Natural killer cell (primary cell): ENCODE measurements around the gene CLIC1. TPM values are rescaled to one million over a fixed set of nuclear protein-coding genes. Genes with fewer than 3 reads are reported as not detected.

Experiments
- ATAC-seq, 3 donors: fragments of 150-1000 bp in 2 of 3; fragments of 200-7000 bp in 1 of 3; cut with Tn5 transposase; 1 replicate in 1 of 3; 2 replicates in 2 of 3; pipeline ENCODE4 v1.10.0; 2021; ENCODE audit warnings: mild to moderate bottlenecking in 2 of 3, moderate library complexity in 2 of 3
- DNase-seq, 2 donors: peaks; one replicate each; pipeline versions ENCODE4 v3.0.0 to v3.0.0-alpha.2; 2013 to 2021; ENCODE audit warnings: mixed read lengths in 1 of 2
- H3K27ac ChIP-seq: one replicate; pipeline ENCODE4 v1.5.1; 2013; ENCODE audit warnings: mild to moderate bottlenecking, low read length
- H3K27me3 ChIP-seq: one replicate; pipeline ENCODE4 v1.6.1; 2013; ENCODE audit warnings: low read length; ENCODE audit not compliant: control insufficient read depth, insufficient read depth
- H3K36me3 ChIP-seq: one replicate; pipeline ENCODE4 v1.6.1; 2013; ENCODE audit warnings: low read length; ENCODE audit not compliant: control insufficient read depth, insufficient read depth
- H3K4me1 ChIP-seq: one replicate; pipeline ENCODE4 v1.6.1; 2013; ENCODE audit warnings: low read length; ENCODE audit not compliant: control insufficient read depth, insufficient read depth
- H3K4me3 ChIP-seq: one replicate; pipeline ENCODE4 v1.5.1; 2013; ENCODE audit warnings: low read length
- H3K9me3 ChIP-seq: one replicate; pipeline ENCODE4 v1.6.1; 2013; ENCODE audit warnings: low read length; ENCODE audit not compliant: control insufficient read depth, insufficient read depth
- H3K27ac Mint-ChIP-seq, 2 donors: one replicate each; pipeline ENCODE4 v1.8.0; 2022; ENCODE audit warnings: mild to moderate bottlenecking in 2 of 2, mixed read lengths in 2 of 2, moderate library complexity in 1 of 2
- H3K27me3 Mint-ChIP-seq, 2 donors: one replicate each; pipeline ENCODE4 v1.8.0; 2022; ENCODE audit warnings: low read depth in 2 of 2, mixed read lengths in 2 of 2
- H3K36me3 Mint-ChIP-seq: one replicate; pipeline ENCODE4 v1.8.0; 2022; ENCODE audit warnings: mixed read lengths
- H3K4me1 Mint-ChIP-seq, 2 donors: one replicate each; pipeline ENCODE4 v1.8.0; 2022; ENCODE audit warnings: mixed read lengths in 2 of 2
- H3K4me3 Mint-ChIP-seq: one replicate; pipeline ENCODE4 v1.8.0; 2022; ENCODE audit warnings: mild to moderate bottlenecking, moderate library complexity, mixed read lengths
- H3K9me3 Mint-ChIP-seq, 2 donors: one replicate each; pipeline ENCODE4 v1.8.0; 2022; ENCODE audit warnings: mixed read lengths in 2 of 2
- WGBS: methylation state at CpG from one replicate; pipeline ENCODE4 v1.1.7; 2013; ENCODE audit warnings: missing lambda C conversion rate; ENCODE audit not compliant: insufficient coverage; 5-methylcytosine and 5-hydroxymethylcytosine counted together
- intact Hi-C: fragments of 100-400 bp; cut with micrococcal nuclease; formaldehyde crosslinking; loops from one replicate; pipeline ENCODE4 v1.14.2; 2022
- total RNA-seq, 4 donors: library from RNA; stranded (reverse); fragments of 120-200 nt in 1 of 4; gene quantifications; one replicate each; pipeline versions ENCODE4 v1.2.3 to v1.2.4, GENCODE V29; 2013 to 2022
- TF ChIP-seq, protein P1 (sequence below): fragments of 200-600 bp; IDR thresholded peaks from one replicate; pipeline ENCODE4 v1.8.0; 2022; ENCODE audit warnings: antibody characterized with exemption

CLIC1 gene
- total RNA-seq = 100 to 1,000 TPM; 348 to 363 (median 355) TPM
- 635 TPM for total RNA-seq (2013)

DNA sequence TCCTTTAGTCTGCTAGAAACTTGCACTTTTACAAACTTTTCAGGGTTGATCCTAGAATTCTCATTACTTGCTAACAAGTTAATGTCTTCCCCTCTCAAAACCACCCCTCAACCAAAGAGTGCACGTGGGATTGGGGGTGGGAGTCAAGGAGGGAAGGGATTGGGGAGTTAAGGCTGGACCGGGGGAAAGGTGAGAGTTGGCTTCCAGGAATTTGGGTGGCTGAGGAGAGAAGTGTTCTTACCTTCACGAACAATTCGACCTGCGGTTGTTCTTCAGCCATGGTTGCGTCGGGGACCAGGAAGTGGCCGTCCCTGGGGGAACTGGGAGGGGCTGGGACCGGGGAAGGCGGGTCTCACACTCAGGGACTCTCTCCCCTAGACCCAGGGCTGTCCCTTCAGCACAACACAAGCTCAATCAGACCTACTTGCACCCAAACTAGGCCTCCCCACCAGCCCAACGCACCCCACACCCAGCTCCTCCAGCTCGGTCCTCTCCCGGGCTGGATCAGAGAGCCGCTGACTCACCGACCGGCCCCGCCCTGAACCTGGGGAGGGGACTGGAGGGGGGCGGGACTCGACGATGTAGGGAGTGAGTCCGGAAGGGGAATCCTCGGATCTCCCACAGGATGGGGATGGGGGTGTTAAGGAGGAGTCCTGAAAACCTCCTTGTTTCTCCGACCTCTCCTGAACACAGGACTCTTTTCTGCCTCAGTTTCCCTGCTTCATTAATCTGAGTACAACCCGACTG lies at the start of gene CLIC1:
CLIC1 (minus strand) TSS at position 510 of the 747 bp plus-strand sequence; CDS start at position 280, 230 bp downstream.
- Mint-ChIP-seq H3K27ac (peak within 1 kb of the TSS; percentile 91 to 99), H3K4me3 (peak within 1 kb of the TSS; percentile 97), H3K4me1 (peaks cover 70 to 82% of the 10 kb centered on the region in 2 donors), H3K27me3 (no peaks in the 10 kb centered on the region), H3K9me3 (no peaks in the 10 kb centered on the region), H3K36me3 (no peaks in the 10 kb centered on the region)
- TF ChIP-seq, protein P1, sequence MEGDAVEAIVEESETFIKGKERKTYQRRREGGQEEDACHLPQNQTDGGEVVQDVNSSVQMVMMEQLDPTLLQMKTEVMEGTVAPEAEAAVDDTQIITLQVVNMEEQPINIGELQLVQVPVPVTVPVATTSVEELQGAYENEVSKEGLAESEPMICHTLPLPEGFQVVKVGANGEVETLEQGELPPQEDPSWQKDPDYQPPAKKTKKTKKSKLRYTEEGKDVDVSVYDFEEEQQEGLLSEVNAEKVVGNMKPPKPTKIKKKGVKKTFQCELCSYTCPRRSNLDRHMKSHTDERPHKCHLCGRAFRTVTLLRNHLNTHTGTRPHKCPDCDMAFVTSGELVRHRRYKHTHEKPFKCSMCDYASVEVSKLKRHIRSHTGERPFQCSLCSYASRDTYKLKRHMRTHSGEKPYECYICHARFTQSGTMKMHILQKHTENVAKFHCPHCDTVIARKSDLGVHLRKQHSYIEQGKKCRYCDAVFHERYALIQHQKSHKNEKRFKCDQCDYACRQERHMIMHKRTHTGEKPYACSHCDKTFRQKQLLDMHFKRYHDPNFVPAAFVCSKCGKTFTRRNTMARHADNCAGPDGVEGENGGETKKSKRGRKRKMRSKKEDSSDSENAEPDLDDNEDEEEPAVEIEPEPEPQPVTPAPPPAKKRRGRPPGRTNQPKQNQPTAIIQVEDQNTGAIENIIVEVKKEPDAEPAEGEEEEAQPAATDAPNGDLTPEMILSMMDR = no peak
- WGBS = under 1% methylated on average over 23 of the region's 24 CpGs
- Histone ChIP-seq H3K9me3 (no peaks in the 10 kb centered on the region), H3K27me3 (no peaks in the 10 kb centered on the region), H3K27ac (peak within 1 kb of the TSS; percentile 83), H3K36me3 (peaks cover 29% of the 10 kb centered on the region), H3K4me3 (peak within 1 kb of the TSS; percentile 68), H3K4me1 (peaks cover 63% of the 10 kb centered on the region)
- DNase-seq = peak; percentile 65 to 77
- ATAC-seq = peak; percentile 19 to 36 (median 36)
- intact Hi-C loops = loop anchor here (5.0 to 10.0 kb wide), 4 partner anchors 54 to 191 kb away; partner anchors contain the start of genes ATP6V1G2, BAG6, DDX39B and LY6G5C

GRCh38 chr6:31785475-31785874 lies 49.1 kb upstream of the CLIC1 start:
- H3K36me3 ChIP-seq = peaks cover 48% of the 10 kb centered on the region
- H3K4me1 ChIP-seq = no peaks in the 10 kb centered on the region
- DNase-seq (no peak), ATAC-seq (no peak)
- no peak overlapping the region for H3K27ac Mint-ChIP-seq
- peaks cover 2% of the 10 kb centered on the region for H3K36me3 Mint-ChIP-seq
- no peaks in the 10 kb centered on the region for H3K9me3 Mint-ChIP-seq
- TF ChIP-seq, protein P1 = no peak
- intact Hi-C loops = no loop called here
- no peak overlapping the region for H3K4me3 ChIP-seq
- H3K9me3 ChIP-seq = no peaks in the 10 kb centered on the region
- no peaks in the 10 kb centered on the region for H3K27me3 ChIP-seq
- no peaks in the 10 kb centered on the region for H3K27me3 Mint-ChIP-seq
- H3K27ac ChIP-seq = no peak overlapping the region
- H3K4me3 Mint-ChIP-seq = no peak overlapping the region
- WGBS = 99% methylated on average over 11 of the region's 11 CpGs
- peaks cover 0 to 1% of the 10 kb centered on the region in 2 donors for H3K4me1 Mint-ChIP-seq

DNA sequence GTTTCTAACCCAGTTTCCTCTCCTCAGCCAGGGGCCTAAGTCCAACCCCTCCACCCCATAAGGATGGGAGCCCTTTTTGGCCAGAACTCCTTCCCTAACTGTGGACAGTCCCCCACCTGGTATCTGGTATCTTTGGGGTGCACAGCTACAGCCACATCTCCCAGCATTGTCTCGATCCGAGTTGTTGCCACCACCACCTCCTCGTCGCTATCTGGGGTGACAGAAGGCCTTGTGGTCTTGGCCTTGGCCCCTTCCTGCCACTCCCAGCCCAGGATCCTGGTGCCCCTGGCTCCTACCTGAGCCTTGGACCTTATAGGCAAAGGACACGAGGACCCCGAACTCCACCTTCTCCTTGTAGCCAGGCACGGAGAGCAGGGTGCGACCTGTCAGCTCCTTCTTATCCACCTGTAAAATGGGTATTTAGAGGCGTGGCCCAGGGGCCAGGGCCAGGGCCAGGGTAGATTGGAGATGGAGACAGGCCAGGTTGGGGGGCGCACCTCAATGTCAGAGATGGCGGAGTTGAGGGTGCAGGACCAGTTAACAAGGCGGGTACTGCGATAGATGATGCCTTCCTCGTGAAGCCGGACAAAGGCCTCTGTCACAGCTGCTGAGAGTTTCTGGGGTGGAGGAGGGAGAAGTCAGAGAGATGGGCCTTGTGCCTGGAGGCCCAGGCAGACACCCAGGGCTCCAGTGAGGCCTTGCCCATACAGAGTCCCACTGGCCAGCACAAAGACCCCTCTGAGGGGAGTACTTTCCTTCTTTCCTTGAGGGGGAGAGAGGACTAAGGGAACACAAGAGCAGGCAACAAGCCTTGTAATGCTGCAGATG lies 48.0 kb upstream of the CLIC1 start:
- no peaks in the 10 kb centered on the region for H3K36me3 Mint-ChIP-seq
- WGBS = 98% methylated on average over 15 of the region's 15 CpGs
- Histone ChIP-seq H3K27me3 (no peaks in the 10 kb centered on the region), H3K4me3 (no peak overlapping the region), H3K36me3 (peaks cover 59% of the 10 kb centered on the region), H3K27ac (no peak overlapping the region), H3K9me3 (no peaks in the 10 kb centered on the region), H3K4me1 (no peaks in the 10 kb centered on the region)
- intact Hi-C loops = no loop called here
- no peaks in the 10 kb centered on the region for H3K27me3 Mint-ChIP-seq
- no peaks in the 10 kb centered on the region for H3K4me1 Mint-ChIP-seq
- H3K4me3 Mint-ChIP-seq = no peak overlapping the region
- ATAC-seq (no peak), DNase-seq (no peak)
- H3K27ac Mint-ChIP-seq = no peak overlapping the region
- no peaks in the 10 kb centered on the region for H3K9me3 Mint-ChIP-seq
- TF ChIP-seq, protein P1 = no peak
